ENCODE data around the gene TXNRD1.
"Not testable (repeated sequence)": the region's sequence is repeated elsewhere in the genome, so short reads cannot be mapped to it uniquely, and the experiment has no call there.

TXNRD1 gene

GRCh38 chr12:104286516-104287482 is 71.2 kb downstream of the TXNRD1 start:
- Histone ChIP-seq H3K4me1 (peaks cover 34% of the 10 kb centered on the region), H3K4me2 (peak overlapping the region; percentile 92), H3K27ac (peak overlapping the region; percentile 89), H4K20me1 (peaks cover 29% of the 10 kb centered on the region), H3K36me3 (peaks cover 13% of the 10 kb centered on the region), H3K9ac (peak overlapping the region; percentile 95), H3K4me3 (peak overlapping the region; percentile 84), H3K27me3 (no peaks in the 10 kb centered on the region), H3K9me3 (no peaks in the 10 kb centered on the region)
- TF ChIP-seq Cebpa-rat (IDR thresholded peaks at IDR 0.05), result no peak

- H3K36me3 ChIP-seq, result peaks cover 33% of the 10 kb centered on the region
- H3K27me3 ChIP-seq, result no peaks in the 10 kb centered on the region
- peak overlapping the region; percentile 92 for H3K4me2 ChIP-seq
- peak overlapping the region; percentile 95 for H3K9ac ChIP-seq
- no peaks in the 10 kb centered on the region for H3K9me3 ChIP-seq
- peak overlapping the region; percentile 89 for H3K27ac ChIP-seq
- no peak for TF ChIP-seq Cebpa-rat (IDR thresholded peaks at IDR 0.05)
- peaks cover 48% of the 10 kb centered on the region for H4K20me1 ChIP-seq
- peaks cover 51% of the 10 kb centered on the region for H3K4me1 ChIP-seq
- H3K4me3 ChIP-seq, result peak overlapping the region; percentile 84
Measured at GRCh38 chr12:104288635-104289274, 73.2 kb downstream of the TXNRD1 start.

GRCh38 chr12:104290320-104290719 is 74.7 kb downstream of the TXNRD1 start:
- Histone ChIP-seq H3K9ac (peak overlapping the region; percentile 50; the same call in 1 of the 2 replicates), H3K4me2 (peak overlapping the region; percentile 92), H3K4me3 (peak overlapping the region; percentile 84), H3K36me3 (peaks cover 46% of the 10 kb centered on the region), H4K20me1 (peaks cover 64% of the 10 kb centered on the region), H3K9me3 (no peaks in the 10 kb centered on the region), H3K27ac (0 out of 2 replicates have a peak overlapping the region, but pooled peaks have one; percentile 89), H3K4me1 (peaks cover 61% of the 10 kb centered on the region), H3K27me3 (no peaks in the 10 kb centered on the region)
- no peak for TF ChIP-seq Cebpa-rat (IDR thresholded peaks at IDR 0.05)

- peaks cover 69% of the 10 kb centered on the region for H4K20me1 ChIP-seq
- no peak overlapping the region for H3K9ac ChIP-seq
- no peak for TF ChIP-seq Cebpa-rat (IDR thresholded peaks at IDR 0.05)
- H3K4me2 ChIP-seq, result 0 out of 2 replicates have a peak overlapping the region, but pooled peaks have one; percentile 64
- no peaks in the 10 kb centered on the region for H3K27me3 ChIP-seq
- H3K36me3 ChIP-seq, result peaks cover 51% of the 10 kb centered on the region
- no peak overlapping the region for H3K27ac ChIP-seq
- H3K4me3 ChIP-seq, result no peak overlapping the region
- H3K4me1 ChIP-seq, result peaks cover 61% of the 10 kb centered on the region
- H3K9me3 ChIP-seq, result no peaks in the 10 kb centered on the region
Measured at GRCh38 chr12:104290855-104291254, 75.3 kb downstream of the TXNRD1 start.

DNA sequence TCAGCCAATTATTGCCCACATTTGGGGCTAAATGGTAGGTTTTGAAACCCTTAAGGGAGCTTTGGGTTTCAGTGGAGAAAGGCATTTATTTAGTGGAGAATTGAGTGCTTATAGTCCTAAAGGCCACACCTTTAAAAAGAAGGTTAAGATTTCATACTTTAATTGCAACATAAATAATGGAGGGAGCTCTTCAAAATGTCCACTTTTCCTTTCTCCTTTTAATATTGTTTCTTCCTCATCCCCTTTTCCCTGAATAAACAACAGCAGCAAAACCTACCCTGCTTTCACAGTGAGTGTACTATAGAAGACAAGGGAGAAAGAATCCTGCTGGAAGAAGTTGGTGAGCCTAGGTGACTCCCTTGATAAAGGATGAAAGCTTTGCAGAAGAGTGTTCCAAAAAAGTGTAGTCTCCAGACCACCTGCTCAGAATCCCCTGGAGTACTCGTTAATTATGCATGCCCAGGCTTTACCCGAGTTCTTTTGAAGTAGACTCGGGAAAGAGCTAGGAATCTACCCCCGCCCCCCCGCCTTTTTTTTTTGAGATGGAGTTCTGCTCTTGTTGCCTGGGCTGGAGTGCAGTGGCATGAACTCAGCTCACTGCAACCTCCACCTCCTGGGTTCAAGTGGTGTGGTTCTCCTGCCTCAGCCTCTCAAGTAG is 76.4 kb downstream of the TXNRD1 start:
- peaks cover 81% of the 10 kb centered on the region for H4K20me1 ChIP-seq
- no peaks in the 10 kb centered on the region for H3K27me3 ChIP-seq
- no peak for TF ChIP-seq Cebpa-rat (IDR thresholded peaks at IDR 0.05)
- H3K36me3 ChIP-seq, result peaks cover 62% of the 10 kb centered on the region
- no peak overlapping the region for H3K9ac ChIP-seq
- H3K4me1 ChIP-seq, result peaks cover 63% of the 10 kb centered on the region
- no peaks in the 10 kb centered on the region for H3K9me3 ChIP-seq
- no peak overlapping the region for H3K4me3 ChIP-seq
- H3K27ac ChIP-seq, result no peak overlapping the region
- peak overlapping the region; percentile 64 for H3K4me2 ChIP-seq

DNA sequence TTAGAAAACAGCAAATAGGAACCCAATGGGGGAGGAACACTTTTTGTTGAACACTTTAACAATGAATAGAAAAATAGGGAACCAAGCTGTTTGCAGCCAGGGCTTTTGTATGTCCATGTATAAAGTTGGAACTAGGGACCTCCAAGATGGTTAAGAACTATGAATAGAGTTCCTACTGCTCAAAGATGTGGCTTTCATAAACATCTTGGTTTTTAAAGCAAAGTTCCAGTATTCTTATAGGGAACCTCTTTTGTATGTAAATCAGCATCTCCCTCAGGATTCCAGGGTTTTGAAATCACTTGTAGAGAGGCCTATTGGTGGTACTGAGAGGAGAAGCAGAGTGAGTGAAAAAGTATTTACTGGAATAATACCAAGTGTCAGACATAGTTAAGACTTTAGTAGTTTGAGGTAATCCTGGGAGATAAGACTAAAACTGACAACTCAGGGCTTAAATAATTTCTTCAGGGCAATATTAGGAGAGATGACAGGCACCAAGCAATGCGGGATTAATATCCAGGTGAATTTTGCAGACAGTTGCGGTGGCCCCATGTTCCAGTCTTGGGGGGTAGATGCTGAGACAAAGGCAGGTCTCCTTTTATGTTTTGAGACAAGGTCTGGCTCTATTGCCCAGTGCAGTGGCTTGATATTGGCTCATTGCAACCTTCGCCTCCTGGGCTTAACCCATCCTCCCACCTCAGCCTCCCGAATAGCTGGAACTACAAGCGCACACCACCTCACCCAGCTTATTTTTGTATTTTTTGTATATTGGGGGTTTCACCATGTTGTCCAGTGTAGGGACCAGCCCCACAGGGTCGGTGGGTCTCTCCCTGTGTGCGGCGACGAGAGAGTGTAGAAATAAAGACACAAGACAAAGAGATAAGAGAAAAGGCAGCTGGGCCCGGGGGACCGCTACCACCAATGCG is 77.6 kb downstream of the TXNRD1 start:
- peaks cover 92% of the 10 kb centered on the region for H4K20me1 ChIP-seq
- no peak for TF ChIP-seq Cebpa-rat (IDR thresholded peaks at IDR 0.05)
- H3K27me3 ChIP-seq, result no peaks in the 10 kb centered on the region
- peak overlapping the region; percentile 8; the same call in 1 of the 2 replicates for H3K27ac ChIP-seq
- H3K4me3 ChIP-seq, result peak overlapping the region; percentile 35; the same call in 1 of the 2 replicates
- peaks cover 72% of the 10 kb centered on the region for H3K36me3 ChIP-seq
- peaks cover 63% of the 10 kb centered on the region for H3K4me1 ChIP-seq
- peak overlapping the region; percentile 3; the same call in 1 of the 2 replicates for H3K9ac ChIP-seq
- H3K4me2 ChIP-seq, result peak overlapping the region; percentile 64
- H3K9me3 ChIP-seq, result no peaks in the 10 kb centered on the region

GRCh38 chr12:104294158-104294859 is 78.7 kb downstream of the TXNRD1 start:
- Histone ChIP-seq H4K20me1 (peaks cover 98% of the 10 kb centered on the region), H3K4me2 (peak overlapping the region; percentile 64), H3K4me1 (peaks cover 74% of the 10 kb centered on the region), H3K9ac (peak overlapping the region; percentile 54; the same call in 1 of the 2 replicates), H3K36me3 (peaks cover 84% of the 10 kb centered on the region)
- H3K9me3 ChIP-seq, H3K4me3 ChIP-seq, H3K27ac ChIP-seq, H3K27me3 ChIP-seq: not testable (repeated sequence)

DNA sequence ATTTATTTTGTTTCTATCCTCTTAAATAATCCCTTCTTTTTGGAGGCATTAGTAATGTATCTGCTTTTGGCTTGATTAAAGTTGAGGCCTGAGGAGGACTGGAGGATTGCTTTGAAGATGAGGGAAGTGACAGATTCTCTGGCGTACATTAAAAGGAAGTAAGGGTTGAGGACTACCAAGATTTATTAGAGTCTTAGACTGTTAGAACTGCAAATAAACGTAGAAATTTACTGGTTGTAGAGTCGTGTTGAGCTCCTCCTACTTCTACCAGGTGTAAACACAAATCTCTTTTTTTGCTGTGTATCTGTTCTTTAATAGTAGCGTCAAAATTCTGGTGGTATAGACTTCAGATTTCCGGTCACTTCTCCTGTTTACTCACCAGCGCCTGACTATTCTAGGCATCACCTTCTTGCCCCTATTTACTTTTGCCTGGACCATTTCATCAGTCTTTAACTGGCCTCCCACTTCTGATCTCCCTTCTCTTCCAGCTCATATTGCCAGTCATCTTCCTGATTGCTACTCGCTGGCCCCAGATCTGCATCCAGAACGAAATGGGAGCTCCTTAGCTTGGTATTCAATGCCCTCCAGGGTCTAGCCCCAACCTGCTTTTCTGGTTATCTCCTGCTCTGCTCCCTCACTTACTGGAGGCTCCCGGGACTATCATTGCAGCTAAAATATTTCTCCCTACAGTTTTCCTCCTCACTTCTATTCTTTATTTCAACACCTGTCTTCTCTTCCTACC is 79.5 kb downstream of the TXNRD1 start:
- Histone ChIP-seq H3K27ac (no peak overlapping the region), H3K4me3 (no peak overlapping the region), H3K27me3 (no peaks in the 10 kb centered on the region), H4K20me1 (peaks cover 98% of the 10 kb centered on the region), H3K4me1 (peaks cover 77% of the 10 kb centered on the region), H3K9ac (peak overlapping the region; percentile 22), H3K36me3 (peaks cover 91% of the 10 kb centered on the region), H3K9me3 (no peaks in the 10 kb centered on the region), H3K4me2 (peak overlapping the region; percentile 56)
- TF ChIP-seq Cebpa-rat (IDR thresholded peaks at IDR 0.05), result no peak
